Gastroesophageal sphincter (tissue), 3 donors: ENCODE measurements around the gene AP1G2.
"Not testable (repeated sequence)": the region's sequence is repeated elsewhere in the genome, so short reads cannot be mapped to it uniquely, and the experiment has no call there.

Experiments used
- CTCF ChIP-seq, 4 experiments: fragments of 200-600 bp in 2 of 4; fragments of 450-650 bp in 2 of 4; sonication (generic) in 1 of 4; IDR thresholded peaks; one replicate each; pipeline ENCODE4 v1.5.1; 2017 to 2019; ENCODE audit warnings: antibody characterized with exemption in 4 of 4, mild to moderate bottlenecking in 2 of 4, moderate library complexity in 2 of 4
- POLR2AphosphoS5 ChIP-seq: sonication (generic); formaldehyde crosslinking; IDR thresholded peaks from one replicate; pipeline ENCODE4 v1.6.1; 2017; ENCODE audit warnings: antibody characterized with exemption

GRCh38 chr14:23594191-23594590, 26.6 kb upstream of the AP1G2 start:
- TF ChIP-seq CTCF (IDR thresholded peaks at IDR 0.05); POLR2AphosphoS5: not testable (repeated sequence)
